Neural cell (in vitro differentiated cells): ENCODE measurements around the gene CEP350. TPM values are rescaled to one million over a fixed set of nuclear protein-coding genes. Genes with fewer than 3 reads are reported as not detected.

ENCODE experiments used
- H2AFZ ChIP-seq: fragments of 200-600, 300-800 bp; sonication (generic), shearing (Covaris generic); 2 replicates; pipeline ENCODE4 v1.6.0; 2014; ENCODE audit warnings: low read depth, mild to moderate bottlenecking, antibody characterized with exemption, low read length, moderate library complexity
- H3F3A ChIP-seq: fragments of 200-600 bp; shearing (Covaris generic); 2 replicates; pipeline ENCODE4 v1.6.1; 2016; ENCODE audit warnings: mild to moderate bottlenecking, moderate library complexity, mixed read lengths, antibody characterized with exemption, low read length; ENCODE audit not compliant: insufficient read depth, poor library complexity, severe bottlenecking
- H3K27ac ChIP-seq: fragments of 200-600, 300-800 bp; sonication (generic), shearing (Covaris generic); 2 replicates; pipeline ENCODE4 v1.5.1; 2014; ENCODE audit warnings: mild to moderate bottlenecking, low read length, moderate library complexity
- H3K27me3 ChIP-seq: fragments of 300-800, 200-600 bp; sonication (generic), shearing (Covaris generic); 2 replicates; pipeline ENCODE4 v1.6.0; 2014; ENCODE audit warnings: mild to moderate bottlenecking, low read depth, low read length, moderate library complexity; ENCODE audit not compliant: insufficient read depth
- H3K36me3 ChIP-seq: fragments of 300-800, 200-600 bp; sonication (generic), shearing (Covaris generic); 2 replicates; pipeline ENCODE4 v1.5.1; 2014; ENCODE audit warnings: mild to moderate bottlenecking, antibody characterized with exemption, low read length, moderate library complexity; ENCODE audit not compliant: insufficient read depth
- H3K4me2 ChIP-seq: fragments of 300-800, 200-600 bp; sonication (generic), shearing (Covaris generic); 2 replicates; pipeline ENCODE4 v1.6.0; 2014; ENCODE audit warnings: mild to moderate bottlenecking, low read length
- H3K4me3 ChIP-seq: fragments of 300-800, 200-600 bp; sonication (generic), shearing (Covaris generic); 2 replicates; pipeline ENCODE4 v1.5.1; 2014; ENCODE audit warnings: mild to moderate bottlenecking, low read length, moderate library complexity
- H3K79me2 ChIP-seq: fragments of 200-600 bp; shearing (Covaris generic); replicated peaks from 2 replicates; pipeline ENCODE4 v1.6.0; 2014; ENCODE audit warnings: mild to moderate bottlenecking, low read length, moderate library complexity; ENCODE audit not compliant: insufficient read depth
- H3K9ac ChIP-seq: fragments of 300-800, 200-600 bp; sonication (generic), shearing (Covaris generic); 2 replicates; pipeline ENCODE4 v1.6.1; 2016; ENCODE audit warnings: mild to moderate bottlenecking, low read length, mixed read lengths
- H3K9me2 ChIP-seq: fragments of 200-600 bp; shearing (Covaris generic); 2 replicates; pipeline ENCODE4 v1.6.1; 2016; ENCODE audit warnings: mild to moderate bottlenecking, low read length, mixed read lengths; ENCODE audit not compliant: insufficient read depth
- H3K9me3 ChIP-seq: fragments of 200-600, 300-800 bp; sonication (generic), shearing (Covaris generic); 2 replicates; pipeline ENCODE4 v1.6.1; 2016; ENCODE audit warnings: mild to moderate bottlenecking, mixed run types, low read length, moderate library complexity, mixed read lengths
- H4K20me1 ChIP-seq: fragments of 200-600 bp; shearing (Covaris generic); 2 replicates; pipeline ENCODE4 v1.6.1; 2016; ENCODE audit warnings: mild to moderate bottlenecking, mixed run types; ENCODE audit not compliant: insufficient read depth
- EP300 ChIP-seq: fragments of 450-650 bp; conservative IDR thresholded peaks from 2 replicates; pipeline ENCODE4 v1.6.1; 2014; ENCODE audit warnings: antibody characterized with exemption, mild to moderate bottlenecking, moderate library complexity; ENCODE audit not compliant: poor library complexity, severe bottlenecking
- EZH2 ChIP-seq: fragments of 200-600, 300-800 bp; shearing (Covaris generic), sonication (generic); IDR thresholded peaks from 2 replicates; pipeline ENCODE4 v1.6.1; 2014; ENCODE audit warnings: antibody characterized with exemption, low read length, borderline replicate concordance, mild to moderate bottlenecking; ENCODE audit not compliant: insufficient read depth, poor library complexity, severe bottlenecking
- MXI1 ChIP-seq: fragments of 450-650 bp; conservative IDR thresholded peaks from 2 replicates; pipeline ENCODE4 v1.6.1; 2014; ENCODE audit warnings: antibody characterized with exemption, mild to moderate bottlenecking; ENCODE audit not compliant: poor library complexity, severe bottlenecking
- POLR2AphosphoS5 ChIP-seq: IDR thresholded peaks from 2 replicates; pipeline ENCODE4 v1.6.1; 2012
- RAD21 ChIP-seq: fragments of 450-650 bp; conservative IDR thresholded peaks from 2 replicates; pipeline ENCODE4 v1.6.1; 2014; ENCODE audit warnings: antibody characterized with exemption, mild to moderate bottlenecking, moderate library complexity
- SMC3 ChIP-seq: fragments of 450-650 bp; conservative IDR thresholded peaks from 2 replicates; pipeline ENCODE4 v1.6.1; 2014; ENCODE audit warnings: antibody characterized with exemption, mild to moderate bottlenecking, moderate library complexity; ENCODE audit not compliant: poor library complexity
- TAF1 ChIP-seq: IDR thresholded peaks from 2 replicates; pipeline ENCODE4 v1.6.1; 2012; ENCODE audit warnings: low read depth
- polyA plus RNA-seq: library from polyadenylated mRNA; depleted of rRNA; stranded (reverse); fragments of >200 nt; gene quantifications from 2 replicates; pipeline ENCODE4 v1.2.3, GENCODE V29; 2014
- TF ChIP-seq, protein P1 (sequence below): IDR thresholded peaks from 2 replicates; pipeline ENCODE4 v1.6.1; 2012; ENCODE audit warnings: borderline replicate concordance
- TF ChIP-seq, protein P2 (sequence below): fragments of 450-650 bp; IDR thresholded peaks from 2 replicates; pipeline ENCODE4 v1.5.1; 2014; ENCODE audit warnings: antibody characterized with exemption, mild to moderate bottlenecking, moderate library complexity; ENCODE audit not compliant: poor library complexity, severe bottlenecking

The CEP350 gene
- polyA plus RNA-seq, 1 donor from 2014 or later, result 28.1 TPM

DNA sequence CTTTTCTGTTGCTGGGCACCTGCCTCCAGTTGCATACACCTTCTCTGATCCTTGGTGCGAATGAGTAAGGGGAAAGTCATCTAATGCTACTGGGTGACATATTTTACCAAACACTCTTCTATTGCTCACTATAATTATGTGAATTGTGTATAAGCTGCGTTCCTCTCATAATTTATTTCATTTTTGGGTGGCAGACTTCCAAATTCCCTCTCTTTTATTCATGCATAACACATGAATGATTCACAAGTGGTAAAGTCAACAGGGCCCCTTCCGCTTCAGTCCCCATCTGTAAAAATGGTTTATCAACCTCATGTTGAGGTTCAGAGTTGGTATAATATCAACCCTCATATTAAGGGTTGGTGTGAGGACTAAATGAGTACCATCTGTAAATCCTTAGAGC lies 196.9 kb downstream of the CEP350 start:
- no peaks in the 10 kb centered on the region for H3K36me3 ChIP-seq
- no peaks in the 10 kb centered on the region for H4K20me1 ChIP-seq
- H3K9me3 ChIP-seq, result no peaks in the 10 kb centered on the region
- H3K79me2 ChIP-seq, result peaks cover 13% of the 10 kb centered on the region
- no peaks in the 10 kb centered on the region for H3K27me3 ChIP-seq
- no peaks in the 10 kb centered on the region for H3F3A ChIP-seq
- H2AFZ ChIP-seq, result no peak overlapping the region
- no peak overlapping the region for H3K4me2 ChIP-seq
- no peaks in the 10 kb centered on the region for H3K9me2 ChIP-seq
- no peak overlapping the region for H3K4me3 ChIP-seq
- TF ChIP-seq, protein P1, sequence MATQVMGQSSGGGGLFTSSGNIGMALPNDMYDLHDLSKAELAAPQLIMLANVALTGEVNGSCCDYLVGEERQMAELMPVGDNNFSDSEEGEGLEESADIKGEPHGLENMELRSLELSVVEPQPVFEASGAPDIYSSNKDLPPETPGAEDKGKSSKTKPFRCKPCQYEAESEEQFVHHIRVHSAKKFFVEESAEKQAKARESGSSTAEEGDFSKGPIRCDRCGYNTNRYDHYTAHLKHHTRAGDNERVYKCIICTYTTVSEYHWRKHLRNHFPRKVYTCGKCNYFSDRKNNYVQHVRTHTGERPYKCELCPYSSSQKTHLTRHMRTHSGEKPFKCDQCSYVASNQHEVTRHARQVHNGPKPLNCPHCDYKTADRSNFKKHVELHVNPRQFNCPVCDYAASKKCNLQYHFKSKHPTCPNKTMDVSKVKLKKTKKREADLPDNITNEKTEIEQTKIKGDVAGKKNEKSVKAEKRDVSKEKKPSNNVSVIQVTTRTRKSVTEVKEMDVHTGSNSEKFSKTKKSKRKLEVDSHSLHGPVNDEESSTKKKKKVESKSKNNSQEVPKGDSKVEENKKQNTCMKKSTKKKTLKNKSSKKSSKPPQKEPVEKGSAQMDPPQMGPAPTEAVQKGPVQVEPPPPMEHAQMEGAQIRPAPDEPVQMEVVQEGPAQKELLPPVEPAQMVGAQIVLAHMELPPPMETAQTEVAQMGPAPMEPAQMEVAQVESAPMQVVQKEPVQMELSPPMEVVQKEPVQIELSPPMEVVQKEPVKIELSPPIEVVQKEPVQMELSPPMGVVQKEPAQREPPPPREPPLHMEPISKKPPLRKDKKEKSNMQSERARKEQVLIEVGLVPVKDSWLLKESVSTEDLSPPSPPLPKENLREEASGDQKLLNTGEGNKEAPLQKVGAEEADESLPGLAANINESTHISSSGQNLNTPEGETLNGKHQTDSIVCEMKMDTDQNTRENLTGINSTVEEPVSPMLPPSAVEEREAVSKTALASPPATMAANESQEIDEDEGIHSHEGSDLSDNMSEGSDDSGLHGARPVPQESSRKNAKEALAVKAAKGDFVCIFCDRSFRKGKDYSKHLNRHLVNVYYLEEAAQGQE, result no peak
- TF ChIP-seq, protein P2, sequence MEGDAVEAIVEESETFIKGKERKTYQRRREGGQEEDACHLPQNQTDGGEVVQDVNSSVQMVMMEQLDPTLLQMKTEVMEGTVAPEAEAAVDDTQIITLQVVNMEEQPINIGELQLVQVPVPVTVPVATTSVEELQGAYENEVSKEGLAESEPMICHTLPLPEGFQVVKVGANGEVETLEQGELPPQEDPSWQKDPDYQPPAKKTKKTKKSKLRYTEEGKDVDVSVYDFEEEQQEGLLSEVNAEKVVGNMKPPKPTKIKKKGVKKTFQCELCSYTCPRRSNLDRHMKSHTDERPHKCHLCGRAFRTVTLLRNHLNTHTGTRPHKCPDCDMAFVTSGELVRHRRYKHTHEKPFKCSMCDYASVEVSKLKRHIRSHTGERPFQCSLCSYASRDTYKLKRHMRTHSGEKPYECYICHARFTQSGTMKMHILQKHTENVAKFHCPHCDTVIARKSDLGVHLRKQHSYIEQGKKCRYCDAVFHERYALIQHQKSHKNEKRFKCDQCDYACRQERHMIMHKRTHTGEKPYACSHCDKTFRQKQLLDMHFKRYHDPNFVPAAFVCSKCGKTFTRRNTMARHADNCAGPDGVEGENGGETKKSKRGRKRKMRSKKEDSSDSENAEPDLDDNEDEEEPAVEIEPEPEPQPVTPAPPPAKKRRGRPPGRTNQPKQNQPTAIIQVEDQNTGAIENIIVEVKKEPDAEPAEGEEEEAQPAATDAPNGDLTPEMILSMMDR, result no peak
- TF ChIP-seq MXI1, result no peak
- no peak for TF ChIP-seq EP300
- TF ChIP-seq TAF1, result no peak
- no peak for TF ChIP-seq POLR2AphosphoS5
- no peak for TF ChIP-seq RAD21
- no peak for TF ChIP-seq SMC3
- TF ChIP-seq EZH2, result no peak
- H3K9ac ChIP-seq, result no peak overlapping the region
- no peak overlapping the region for H3K27ac ChIP-seq

DNA sequence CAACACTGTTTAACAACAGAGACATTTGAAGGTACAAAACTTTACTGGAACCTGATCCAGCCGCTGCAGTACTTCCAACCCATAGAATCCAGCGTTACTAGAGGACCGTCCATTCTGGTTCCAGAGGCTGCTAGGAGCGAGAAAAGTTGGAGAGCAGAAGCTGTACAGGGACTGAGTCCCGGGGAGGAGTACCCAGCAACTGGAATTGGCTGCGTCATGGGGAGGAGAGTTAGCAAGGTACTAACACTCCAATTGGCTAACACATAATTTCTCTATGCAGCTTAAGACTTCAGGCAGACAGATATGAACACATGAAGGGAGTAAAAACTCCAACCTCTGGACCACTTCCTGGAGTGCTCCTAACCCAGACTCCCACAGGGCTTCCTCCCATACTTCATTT lies 198.0 kb downstream of the CEP350 start:
- no peak overlapping the region for H3K4me3 ChIP-seq
- H3F3A ChIP-seq, result no peaks in the 10 kb centered on the region
- no peaks in the 10 kb centered on the region for H4K20me1 ChIP-seq
- H3K4me2 ChIP-seq, result no peak overlapping the region
- H2AFZ ChIP-seq, result no peak overlapping the region
- no peaks in the 10 kb centered on the region for H3K27me3 ChIP-seq
- H3K9ac ChIP-seq, result no peak overlapping the region
- H3K9me2 ChIP-seq, result no peaks in the 10 kb centered on the region
- H3K9me3 ChIP-seq, result no peaks in the 10 kb centered on the region
- peaks cover 24% of the 10 kb centered on the region for H3K79me2 ChIP-seq
- TF ChIP-seq EP300 (no peak), EZH2 (no peak), MXI1 (no peak), SMC3 (no peak), RAD21 (no peak), POLR2AphosphoS5 (no peak), TAF1 (no peak)
- TF ChIP-seq, protein P1, result no peak
- TF ChIP-seq, protein P2, result no peak
- no peak overlapping the region for H3K27ac ChIP-seq
- no peaks in the 10 kb centered on the region for H3K36me3 ChIP-seq
